Ovary (tissue), 3 donors: ENCODE measurements around the gene ENTR1.

Experiments
- EP300 ChIP-seq: sonication (generic); formaldehyde crosslinking; IDR thresholded peaks from one replicate; pipeline ENCODE4 v1.6.1; 2017; ENCODE audit warnings: antibody characterized with exemption
- TF ChIP-seq, protein P1 (sequence below), 3 donors: fragments of 450-650 bp in 2 of 3; fragments of 200-600 bp in 1 of 3; IDR thresholded peaks; one replicate each; pipeline versions ENCODE4 v1.5.1 to v1.8.0; 2016 to 2022; ENCODE audit warnings: antibody characterized with exemption in 3 of 3, mild to moderate bottlenecking in 1 of 3
- donor health status: DM: no; HTN: no; CAD: no.

GRCh38 chr9:136357202-136357725 is 53.1 kb downstream of the ENTR1 start:
- TF ChIP-seq, protein P1, sequence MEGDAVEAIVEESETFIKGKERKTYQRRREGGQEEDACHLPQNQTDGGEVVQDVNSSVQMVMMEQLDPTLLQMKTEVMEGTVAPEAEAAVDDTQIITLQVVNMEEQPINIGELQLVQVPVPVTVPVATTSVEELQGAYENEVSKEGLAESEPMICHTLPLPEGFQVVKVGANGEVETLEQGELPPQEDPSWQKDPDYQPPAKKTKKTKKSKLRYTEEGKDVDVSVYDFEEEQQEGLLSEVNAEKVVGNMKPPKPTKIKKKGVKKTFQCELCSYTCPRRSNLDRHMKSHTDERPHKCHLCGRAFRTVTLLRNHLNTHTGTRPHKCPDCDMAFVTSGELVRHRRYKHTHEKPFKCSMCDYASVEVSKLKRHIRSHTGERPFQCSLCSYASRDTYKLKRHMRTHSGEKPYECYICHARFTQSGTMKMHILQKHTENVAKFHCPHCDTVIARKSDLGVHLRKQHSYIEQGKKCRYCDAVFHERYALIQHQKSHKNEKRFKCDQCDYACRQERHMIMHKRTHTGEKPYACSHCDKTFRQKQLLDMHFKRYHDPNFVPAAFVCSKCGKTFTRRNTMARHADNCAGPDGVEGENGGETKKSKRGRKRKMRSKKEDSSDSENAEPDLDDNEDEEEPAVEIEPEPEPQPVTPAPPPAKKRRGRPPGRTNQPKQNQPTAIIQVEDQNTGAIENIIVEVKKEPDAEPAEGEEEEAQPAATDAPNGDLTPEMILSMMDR (IDR thresholded peaks at IDR 0.05): no peak
- no peak for TF ChIP-seq EP300
